ENCODE results near the gene AP5S1.

AP5S1 gene

GRCh38 chr20:3798908-3799248, 21.5 kb upstream of the AP5S1 start:
- TF ChIP-seq CTCF (IDR thresholded peaks at IDR 0.05; ENCODE audit: insufficient read depth, low read depth, low read length, missing control alignments) = no peak
- DNase-seq (ENCODE audit: low read depth) = no peak
- no peak overlapping the region for H3K4me3 ChIP-seq (ENCODE audit: low read length)

GRCh38 chr20:3800256-3800877, 20.0 kb upstream of the AP5S1 start:
- H3K4me3 ChIP-seq (ENCODE audit: low read length) = no peak overlapping the region
- DNase-seq (ENCODE audit: low read depth) = no peak
- no peak for TF ChIP-seq CTCF (IDR thresholded peaks at IDR 0.05; ENCODE audit: insufficient read depth, low read depth, low read length, missing control alignments)

- no peak for TF ChIP-seq CTCF (IDR thresholded peaks at IDR 0.05; ENCODE audit: insufficient read depth, low read depth, low read length, missing control alignments)
- no peak for DNase-seq (ENCODE audit: low read depth)
- no peak overlapping the region for H3K4me3 ChIP-seq (ENCODE audit: low read length)
Observed at GRCh38 chr20:3800878-3801260, 19.5 kb upstream of the AP5S1 start.

GRCh38 chr20:3801299-3801698, 19.0 kb upstream of the AP5S1 start:
- no peak for TF ChIP-seq CTCF (IDR thresholded peaks at IDR 0.05; ENCODE audit: insufficient read depth, low read depth, low read length, missing control alignments)
- no peak overlapping the region for H3K4me3 ChIP-seq (ENCODE audit: low read length)
- no peak for DNase-seq (ENCODE audit: low read depth)

GRCh38 chr20:3801846-3802245, 18.5 kb upstream of the AP5S1 start:
- H3K4me3 ChIP-seq (ENCODE audit: low read length) = no peak overlapping the region
- TF ChIP-seq CTCF (IDR thresholded peaks at IDR 0.05; ENCODE audit: insufficient read depth, low read depth, low read length, missing control alignments) = no peak
- no peak for DNase-seq (ENCODE audit: low read depth)

GRCh38 chr20:3802524-3803239, 17.7 kb upstream of the AP5S1 start:
- no peak for TF ChIP-seq CTCF (IDR thresholded peaks at IDR 0.05; ENCODE audit: insufficient read depth, low read depth, low read length, missing control alignments)
- no peak for DNase-seq (ENCODE audit: low read depth)

GRCh38 chr20:3803289-3803688, 17.1 kb upstream of the AP5S1 start:
- no peak for DNase-seq (ENCODE audit: low read depth)
- no peak for TF ChIP-seq CTCF (IDR thresholded peaks at IDR 0.05; ENCODE audit: insufficient read depth, low read depth, low read length, missing control alignments)
- H3K4me3 ChIP-seq (ENCODE audit: low read length) = no peak overlapping the region

More at GRCh38 chr20:3802524-3803239, 17.7 kb upstream of the AP5S1 start:
- no peak overlapping the region for H3K4me3 ChIP-seq (ENCODE audit: low read length)

All from epithelial cell of esophagus (primary cell).